DOHH2 (cell line): ENCODE measurements around the gene LRTM2.

ENCODE experiments used
- CTCF ChIP-seq: fragments of 200-600 bp; sonication (generic); IDR thresholded peaks from one replicate; pipeline ENCODE4 v1.5.1; 2014; ENCODE audit warnings: antibody characterized with exemption, mild to moderate bottlenecking, low read depth, low read length; ENCODE audit not compliant: poor library complexity, severe bottlenecking
- EZH2phosphoT487 ChIP-seq: fragments of 200-600 bp; sonication (generic); IDR thresholded peaks from 2 replicates; pipeline ENCODE4 v1.6.1; 2017; ENCODE audit warnings: borderline replicate concordance, mild to moderate bottlenecking, antibody characterized with exemption, low read length, moderate library complexity, mixed read lengths

- TF ChIP-seq CTCF = no peak
- TF ChIP-seq EZH2phosphoT487 = no peak
Observed at GRCh38 chr12:1883513-1883912, 63.1 kb downstream of the LRTM2 start.
